Aorta (tissue), 5 donors: ENCODE results near the gene HADH. TPM values are rescaled to one million over a fixed set of nuclear protein-coding genes. Genes with fewer than 3 reads are reported as not detected.
"Not testable (repeated sequence)": the region's sequence is repeated elsewhere in the genome, so short reads cannot be mapped to it uniquely, and the experiment has no call there.

Experiments
- ATAC-seq: fragments of 200-7000 bp; cut with Tn5 transposase; one replicate; pipeline ENCODE4 v1.9.1; 2022; ENCODE audit warnings: moderate library complexity; ENCODE audit not compliant: low FRiP score
- DNase-seq, 2 donors: peaks; one replicate each; pipeline ENCODE4 v3.0.0-alpha.2; 2020
- H3K27ac ChIP-seq, 2 donors: one replicate each; pipeline ENCODE4 v1.5.1; 2013; ENCODE audit warnings: low read length in 2 of 2, mild to moderate bottlenecking in 2 of 2, moderate library complexity in 2 of 2, control low read depth in 1 of 2, inconsistent platforms in 1 of 2, low read depth in 1 of 2
- H3K27me3 ChIP-seq, 2 donors: one replicate each; pipeline ENCODE4 v1.6.1; 2013; ENCODE audit warnings: control low read depth in 1 of 2, low read length in 1 of 2, mild to moderate bottlenecking in 1 of 2, moderate library complexity in 1 of 2; ENCODE audit not compliant: insufficient read depth in 2 of 2, control insufficient read depth in 1 of 2
- H3K36me3 ChIP-seq, 2 donors: one replicate each; pipeline ENCODE4 v1.6.1; 2013; ENCODE audit warnings: control low read depth in 1 of 2, low read length in 1 of 2, mild to moderate bottlenecking in 1 of 2; ENCODE audit not compliant: insufficient read depth in 2 of 2, control insufficient read depth in 1 of 2
- H3K4me1 ChIP-seq, 2 donors: one replicate each; pipeline ENCODE4 v1.6.1; 2013; ENCODE audit warnings: low read length in 2 of 2, control low read depth in 1 of 2, mild to moderate bottlenecking in 1 of 2, moderate library complexity in 1 of 2; ENCODE audit not compliant: insufficient read depth in 2 of 2, control insufficient read depth in 1 of 2
- H3K4me3 ChIP-seq, 2 donors: one replicate each; pipeline ENCODE4 v1.5.1; 2013; ENCODE audit warnings: low read length in 2 of 2, control low read depth in 1 of 2, mild to moderate bottlenecking in 1 of 2
- H3K9me3 ChIP-seq: one replicate; pipeline ENCODE4 v1.6.1; 2013; ENCODE audit warnings: mild to moderate bottlenecking, low read length; ENCODE audit not compliant: control insufficient read depth
- WGBS, 2 donors: extraction: QIAGEN DNeasy Blood & Tissue Kit; methylation state at CpG; one replicate each; pipeline ENCODE4 v1.1.7; 2013; 5-methylcytosine and 5-hydroxymethylcytosine counted together
- intact Hi-C, 2 donors: fragments of 100-400 bp; cut with DNase I; formaldehyde crosslinking; loops; one replicate each; pipeline versions ENCODE4 v1.14.2 to v1.15.0; 2022
- polyA plus RNA-seq, 2 donors: library from polyadenylated mRNA; stranded (reverse); fragments of 200-250 nt; gene quantifications; one replicate each; pipeline ENCODE4 v1.2.3, GENCODE V29; 2013
- total RNA-seq, 2 donors: library from RNA; stranded (reverse); fragmentation: NEBNext Ultra II Directional; extraction: Animal tissue kit (Norgen Biotek cat#: 25700); gene quantifications; one replicate each; pipeline ENCODE4 v1.2.1, GENCODE V29; 2021
- donor health status: healthy with polysubstance abuse.
- donor health status: Bipolar disorder and iron deficiency.
- donor health status: DM: no; HTN: no; CAD: no.
- donor health status: DM: no; HTN: no; CAD: no.
- donor health status: DM: yes; HTN: yes; CAD: no.

Gene HADH
- total and polyA plus RNA-seq, 4 donors: 38.2 to 79.2 (median 56.5) TPM

GRCh38 chr4:108003982-108004515 is 14.4 kb downstream of the HADH start:
- Histone ChIP-seq H3K9me3 (no peaks in the 10 kb centered on the region), H3K36me3 (no peaks in the 10 kb centered on the region), H3K4me3 (no peak overlapping the region), H3K27ac (no peak overlapping the region), H3K27me3 (no peaks in the 10 kb centered on the region), H3K4me1 (peaks cover 9 to 20% of the 10 kb centered on the region in 2 donors)
- DNase-seq (no peak), ATAC-seq (no peak)
- 76 to 78% methylated on average over 4 of the region's 4 CpGs for WGBS, 2 donors
- intact Hi-C loops: no loop called here

- Histone ChIP-seq H3K27me3 (no peaks in the 10 kb centered on the region), H3K27ac (no peak overlapping the region), H3K36me3 (no peaks in the 10 kb centered on the region), H3K9me3 (no peaks in the 10 kb centered on the region), H3K4me1 (peaks cover 9 to 21% of the 10 kb centered on the region in 2 donors), H3K4me3 (no peak overlapping the region)
- intact Hi-C loops: no loop called here
- DNase-seq: no peak
- WGBS, 2 donors: 93 to 94% methylated on average over 2 of the region's 2 CpGs
- ATAC-seq: no peak
Measured at GRCh38 chr4:108004646-108005045, 15.0 kb downstream of the HADH start.

DNA sequence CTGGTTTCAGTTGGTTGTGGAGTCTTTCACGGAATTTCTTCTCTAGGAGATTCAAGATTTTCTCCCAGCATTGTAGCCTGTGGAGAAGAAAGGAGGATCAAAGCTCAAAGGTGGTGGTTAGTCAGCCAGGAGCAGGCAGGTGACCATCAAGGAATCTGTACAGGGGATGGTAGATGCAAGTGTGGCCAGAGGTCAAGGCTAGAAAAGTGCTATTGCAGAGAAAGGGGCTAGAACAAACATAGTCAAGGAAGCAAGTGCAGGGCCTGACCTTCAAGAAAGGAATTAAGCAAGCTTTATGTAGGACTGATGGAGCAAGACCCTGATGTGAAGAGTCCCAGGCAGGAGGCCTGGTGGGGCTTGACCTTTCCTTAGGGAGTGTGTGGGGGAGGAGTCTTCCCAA is 16.1 kb downstream of the HADH start:
- ATAC-seq (no peak), DNase-seq (no peak)
- Histone ChIP-seq H3K27ac (peak overlapping the region in 1 of 2 donors; percentile 17), H3K4me1 (peaks cover 9 to 12% of the 10 kb centered on the region in 2 donors), H3K9me3 (no peaks in the 10 kb centered on the region), H3K4me3 (no peak overlapping the region), H3K27me3 (no peaks in the 10 kb centered on the region), H3K36me3 (no peaks in the 10 kb centered on the region)
- intact Hi-C loops: no loop called here
- 93 to 96% methylated on average over 1 of the region's 1 CpG for WGBS, 2 donors

GRCh38 chr4:108006361-108006760 is 16.7 kb downstream of the HADH start:
- Histone ChIP-seq H3K9me3 (no peaks in the 10 kb centered on the region), H3K27ac (no peak overlapping the region), H3K4me1 (peaks cover 9 to 12% of the 10 kb centered on the region in 2 donors), H3K36me3 (no peaks in the 10 kb centered on the region), H3K27me3 (no peaks in the 10 kb centered on the region), H3K4me3 (no peak overlapping the region)
- ATAC-seq: no peak
- DNase-seq: no peak
- intact Hi-C loops: no loop called here

GRCh38 chr4:108007984-108008383 is 18.3 kb downstream of the HADH start:
- Histone ChIP-seq H3K4me3 (no peak overlapping the region), H3K27me3 (no peaks in the 10 kb centered on the region), H3K9me3 (no peaks in the 10 kb centered on the region), H3K4me1 (peaks cover 9 to 12% of the 10 kb centered on the region in 2 donors), H3K36me3 (no peaks in the 10 kb centered on the region), H3K27ac (no peak overlapping the region)
- ATAC-seq: no peak
- intact Hi-C loops: no loop called here
- 60 to 70% methylated on average over 7 of the region's 7 CpGs for WGBS, 2 donors
- no peak for DNase-seq

- DNase-seq (no peak), ATAC-seq (peak; percentile 59)
- Histone ChIP-seq H3K36me3 (no peaks in the 10 kb centered on the region), H3K27me3 (no peaks in the 10 kb centered on the region), H3K27ac (no peak overlapping the region), H3K4me1 (peaks cover 7 to 12% of the 10 kb centered on the region in 2 donors), H3K9me3 (no peaks in the 10 kb centered on the region), H3K4me3 (no peak overlapping the region)
- WGBS, 2 donors: 65% methylated on average over 2 of the region's 2 CpGs
- intact Hi-C loops: no loop called here
Measured at GRCh38 chr4:108008721-108009120, 19.0 kb downstream of the HADH start.

GRCh38 chr4:108010167-108010566 is 20.5 kb downstream of the HADH start:
- Histone ChIP-seq H3K4me3 (no peak overlapping the region), H3K27me3 (no peaks in the 10 kb centered on the region), H3K36me3 (no peaks in the 10 kb centered on the region), H3K9me3 (no peaks in the 10 kb centered on the region), H3K4me1 (peaks cover 7 to 8% of the 10 kb centered on the region in 2 donors), H3K27ac (no peak overlapping the region)
- DNase-seq (no peak), ATAC-seq (no peak)
- 98% methylated on average over 2 of the region's 2 CpGs for WGBS, 2 donors
- intact Hi-C loops: no loop called here

GRCh38 chr4:108012382-108012781 is 22.7 kb downstream of the HADH start:
- ATAC-seq, intact Hi-C loops: not testable (repeated sequence)
- 84 to 88% methylated on average over 5 of the region's 5 CpGs for WGBS, 2 donors

GRCh38 chr4:108013327-108013726 is 23.6 kb downstream of the HADH start:
- H3K27ac ChIP-seq: no peak overlapping the region
- ATAC-seq (no peak), DNase-seq (no peak)
- H3K4me3 ChIP-seq: no peak overlapping the region
- peaks cover 0 to 5% of the 10 kb centered on the region in 2 donors for H3K36me3 ChIP-seq
- H3K4me1 ChIP-seq: peaks cover 1 to 8% of the 10 kb centered on the region in 2 donors
- intact Hi-C loops: no loop called here
- H3K27me3 ChIP-seq: no peaks in the 10 kb centered on the region
- no peaks in the 10 kb centered on the region for H3K9me3 ChIP-seq

More at GRCh38 chr4:108012382-108012781, 22.7 kb downstream of the HADH start:
- not testable (repeated sequence) for DNase-seq, H3K27ac ChIP-seq, H3K4me1 ChIP-seq, H3K27me3 ChIP-seq, H3K4me3 ChIP-seq, H3K36me3 ChIP-seq, H3K9me3 ChIP-seq
